A375 (cell line): ENCODE measurements around the gene PEBP1. TPM values are rescaled to one million over a fixed set of nuclear protein-coding genes. Genes with fewer than 3 reads are reported as not detected.

Experiments
- total RNA-seq: library from RNA; depleted of rRNA; stranded (reverse); fragments of >200 nt; shearing (Covaris generic); gene quantifications from 2 replicates; pipeline ENCODE4 v1.2.3, GENCODE V29; 2014; rRNA removed

The PEBP1 gene
- 142 and 154 TPM in 2 replicates for total RNA-seq

DNA sequence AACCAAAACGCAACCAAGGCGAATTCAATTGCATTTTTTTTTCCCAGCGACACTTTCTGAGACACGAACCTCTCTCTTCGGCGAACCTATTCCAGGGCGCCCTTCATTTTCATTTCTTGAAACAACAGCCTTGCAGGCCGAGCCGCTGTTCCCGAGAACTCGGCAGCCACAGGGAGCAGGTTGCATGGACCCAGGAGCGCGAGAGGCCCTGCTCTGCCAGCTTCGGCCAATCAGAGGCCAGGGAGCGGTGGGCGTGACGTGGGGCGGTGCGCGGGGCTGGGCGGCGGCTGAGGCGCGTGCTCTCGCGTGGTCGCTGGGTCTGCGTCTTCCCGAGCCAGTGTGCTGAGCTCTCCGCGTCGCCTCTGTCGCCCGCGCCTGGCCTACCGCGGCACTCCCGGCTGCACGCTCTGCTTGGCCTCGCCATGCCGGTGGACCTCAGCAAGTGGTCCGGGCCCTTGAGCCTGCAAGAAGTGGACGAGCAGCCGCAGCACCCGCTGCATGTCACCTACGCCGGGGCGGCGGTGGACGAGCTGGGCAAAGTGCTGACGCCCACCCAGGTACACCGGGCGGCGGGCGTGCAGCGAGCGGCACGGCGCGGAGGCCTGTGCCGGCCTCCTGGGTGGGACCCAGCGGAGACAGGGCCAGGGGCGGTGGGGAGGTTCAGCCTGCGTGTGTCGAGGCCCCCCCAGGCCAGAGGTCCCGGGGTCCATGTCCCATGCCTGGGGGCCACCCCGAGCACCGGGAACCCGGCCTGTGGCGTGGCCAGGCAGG is at the start of gene PEBP1:
Gene PEBP1, plus strand, starts transcription at position 337 of the 771 bp plus-strand sequence. Its CDS starts 86 bp downstream, at position 423.

GRCh38 chr12:118103601-118104382 is 32.1 kb upstream of the PEBP1 start, which contains the start of gene VSIG10:
TSS of gene VSIG10 (minus strand) at chr12:118104011. CDS start at chr12:118103671, 340 bp downstream.

Other genes starting within 250 kb of the PEBP1 start
- gene KSR2, start 167.1 kb upstream of the PEBP1 start, total RNA-seq, result 0.08 TPM in 2 replicates
- gene RFC5, start 119.4 kb upstream of the PEBP1 start, total RNA-seq, result 58.3 and 76.0 TPM in 2 replicates
- gene WSB2, start 74.9 kb upstream of the PEBP1 start, total RNA-seq, result 84.9 and 89.7 TPM in 2 replicates
- gene VSIG10, start 32.1 kb upstream of the PEBP1 start, total RNA-seq, result 19.3 and 25.7 TPM in 2 replicates
- 15.4 and 15.6 TPM in 2 replicates for gene TAOK3, start 236.8 kb downstream of the PEBP1 start, total RNA-seq
- 21.1 and 26.0 TPM in 2 replicates for gene SUDS3, start 240.4 kb downstream of the PEBP1 start, total RNA-seq